ENCODE results near the gene ITPR1.

ITPR1 gene

DNA sequence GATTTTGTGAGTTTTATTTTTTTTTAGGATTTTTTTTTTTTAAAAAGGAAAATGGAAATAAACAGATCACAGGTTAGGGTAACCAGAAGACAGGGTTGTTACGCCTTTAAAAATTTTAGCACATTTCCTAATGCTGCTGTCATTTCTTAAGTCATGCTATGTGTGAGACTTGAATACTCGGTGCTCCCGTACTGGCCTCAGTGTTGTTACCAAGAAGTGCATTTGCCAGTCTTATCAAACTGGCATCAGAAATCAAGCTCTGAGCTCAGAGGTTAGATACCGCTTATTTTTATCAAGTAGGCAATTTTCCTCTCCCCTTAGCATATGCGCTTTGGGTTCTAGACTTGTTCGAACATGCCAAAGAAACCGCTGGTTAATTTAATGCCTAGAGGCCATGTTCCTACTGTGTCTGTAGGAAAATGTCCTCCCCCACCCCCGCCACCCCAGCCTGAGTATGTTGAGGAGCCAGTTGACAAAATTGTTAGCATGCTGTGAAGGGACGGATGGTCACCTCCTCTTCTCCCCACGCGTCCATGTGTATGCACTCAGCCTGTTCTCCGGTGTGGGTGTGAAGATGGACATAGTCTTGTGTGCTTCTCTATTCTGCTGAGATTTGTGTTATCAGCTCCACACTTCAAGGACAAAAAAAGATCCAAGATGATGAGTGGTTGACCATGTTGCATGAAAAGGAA is 88.9 kb downstream of the ITPR1 start:
- H3K4me3 ChIP-seq (ENCODE audit: insufficient read depth in 1 of 2, low read depth in 1 of 2, low read length in 2 of 2) = no peak overlapping the region
- H3K27ac ChIP-seq (ENCODE audit: low read length, poor library complexity, severe bottlenecking) = no peak overlapping the region
- H3K79me1 ChIP-seq (replicated peaks; ENCODE audit: low read length, poor library complexity, severe bottlenecking) = no peaks in the 10 kb centered on the region
- H3K14ac ChIP-seq (ENCODE audit: low read length in 2 of 2) = no peak overlapping the region
- no peak overlapping the region for H3K9ac ChIP-seq (ENCODE audit: low read length)
- H4K91ac ChIP-seq (ENCODE audit: low read length) = no peak overlapping the region
- H4K8ac ChIP-seq (ENCODE audit: low read length) = peak overlapping the region; percentile 33
- H2BK120ac ChIP-seq (ENCODE audit: low read depth, low read length) = no peak overlapping the region
- no peaks in the 10 kb centered on the region for H3K36me3 ChIP-seq (ENCODE audit: control insufficient read depth in 1 of 2, insufficient read depth in 2 of 2, low read depth in 1 of 2, low read length in 2 of 2)
- H3K4me1 ChIP-seq (ENCODE audit: control insufficient read depth, insufficient read depth, low read depth, low read length) = peaks cover 2% of the 10 kb centered on the region
- peak overlapping the region in 1 of 2 experiments; percentile 24 for H3K4ac ChIP-seq (ENCODE audit: low read depth in 1 of 2, low read length in 2 of 2)
- H2BK15ac ChIP-seq (ENCODE audit: low read depth, poor library complexity, severe bottlenecking) = no peak overlapping the region
- no peaks in the 10 kb centered on the region for H3K9me3 ChIP-seq (ENCODE audit: control insufficient read depth, low read length)
- no peak overlapping the region for H2AK5ac ChIP-seq (ENCODE audit: low read length, severe bottlenecking)
- no peak overlapping the region for H2BK5ac ChIP-seq (ENCODE audit: low read depth, low read length, poor library complexity, severe bottlenecking)
- peak overlapping the region; percentile 50 to 63 for H3K18ac ChIP-seq (ENCODE audit: low read depth in 1 of 2, low read length in 2 of 2)
- no peak overlapping the region for H2AFZ ChIP-seq (ENCODE audit: low read depth, low read length)
- no peak overlapping the region for H3K23ac ChIP-seq (ENCODE audit: low read length in 2 of 2)
- H3K4me2 ChIP-seq (ENCODE audit: low read length, poor library complexity, severe bottlenecking) = no peak overlapping the region
- H2BK12ac ChIP-seq (ENCODE audit: low read length in 2 of 2) = peak overlapping the region; percentile 34 to 84
- H3K27me3 ChIP-seq (ENCODE audit: control insufficient read depth in 1 of 2, insufficient read depth in 1 of 2, low read length in 2 of 2) = no peaks in the 10 kb centered on the region
- 93% methylated on average over 9 of the region's 12 CpGs for WGBS
- no peak for DNase-seq

DNA sequence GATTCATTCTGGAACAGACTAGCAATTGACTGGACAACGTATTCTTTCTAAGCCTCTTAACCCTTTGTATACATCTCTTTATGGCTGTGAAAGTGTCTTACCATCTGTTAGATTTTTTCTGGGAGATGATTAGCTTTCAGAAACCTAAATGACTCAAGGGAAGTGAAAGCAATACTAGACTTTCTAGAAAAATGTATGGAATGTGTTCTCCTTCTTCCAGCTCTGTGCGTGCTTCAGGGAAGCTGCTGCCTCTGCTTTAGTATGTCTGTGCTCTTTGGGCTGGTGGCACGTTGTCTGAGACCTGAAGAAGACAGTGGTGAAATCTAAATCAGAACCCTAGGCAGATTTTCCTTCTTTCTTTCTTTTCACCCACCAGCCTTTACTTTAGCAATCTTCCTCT is 89.5 kb downstream of the ITPR1 start:
- 0% methylated on average over 1 of the region's 3 CpGs for WGBS
- no peak overlapping the region for H2BK12ac ChIP-seq (ENCODE audit: low read length in 2 of 2)
- H2BK5ac ChIP-seq (ENCODE audit: low read depth, low read length, poor library complexity, severe bottlenecking) = no peak overlapping the region
- no peak overlapping the region for H2BK15ac ChIP-seq (ENCODE audit: low read depth, poor library complexity, severe bottlenecking)
- no peak overlapping the region for H3K4me2 ChIP-seq (ENCODE audit: low read length, poor library complexity, severe bottlenecking)
- peak; percentile 65 for DNase-seq
- peaks cover 2% of the 10 kb centered on the region for H3K4me1 ChIP-seq (ENCODE audit: control insufficient read depth, insufficient read depth, low read depth, low read length)
- H3K4me3 ChIP-seq (ENCODE audit: insufficient read depth in 1 of 2, low read depth in 1 of 2, low read length in 2 of 2) = no peak overlapping the region
- H3K14ac ChIP-seq (ENCODE audit: low read length in 2 of 2) = no peak overlapping the region
- H2BK120ac ChIP-seq (ENCODE audit: low read depth, low read length) = no peak overlapping the region
- no peaks in the 10 kb centered on the region for H3K27me3 ChIP-seq (ENCODE audit: control insufficient read depth in 1 of 2, insufficient read depth in 1 of 2, low read length in 2 of 2)
- H4K91ac ChIP-seq (ENCODE audit: low read length) = no peak overlapping the region
- H3K18ac ChIP-seq (ENCODE audit: low read depth in 1 of 2, low read length in 2 of 2) = no peak overlapping the region
- peak overlapping the region; percentile 74 for H3K9ac ChIP-seq (ENCODE audit: low read length)
- H3K79me1 ChIP-seq (replicated peaks; ENCODE audit: low read length, poor library complexity, severe bottlenecking) = no peaks in the 10 kb centered on the region
- H3K4ac ChIP-seq (ENCODE audit: low read depth in 1 of 2, low read length in 2 of 2) = no peak overlapping the region
- H3K27ac ChIP-seq (ENCODE audit: low read length, poor library complexity, severe bottlenecking) = no peak overlapping the region
- no peak overlapping the region for H2AK5ac ChIP-seq (ENCODE audit: low read length, severe bottlenecking)
- H3K36me3 ChIP-seq (ENCODE audit: control insufficient read depth in 1 of 2, insufficient read depth in 2 of 2, low read depth in 1 of 2, low read length in 2 of 2) = no peaks in the 10 kb centered on the region
- no peaks in the 10 kb centered on the region for H3K9me3 ChIP-seq (ENCODE audit: control insufficient read depth, low read length)
- no peak overlapping the region for H3K23ac ChIP-seq (ENCODE audit: low read length in 2 of 2)
- H4K8ac ChIP-seq (ENCODE audit: low read length) = no peak overlapping the region
- H2AFZ ChIP-seq (ENCODE audit: low read depth, low read length) = no peak overlapping the region

DNA sequence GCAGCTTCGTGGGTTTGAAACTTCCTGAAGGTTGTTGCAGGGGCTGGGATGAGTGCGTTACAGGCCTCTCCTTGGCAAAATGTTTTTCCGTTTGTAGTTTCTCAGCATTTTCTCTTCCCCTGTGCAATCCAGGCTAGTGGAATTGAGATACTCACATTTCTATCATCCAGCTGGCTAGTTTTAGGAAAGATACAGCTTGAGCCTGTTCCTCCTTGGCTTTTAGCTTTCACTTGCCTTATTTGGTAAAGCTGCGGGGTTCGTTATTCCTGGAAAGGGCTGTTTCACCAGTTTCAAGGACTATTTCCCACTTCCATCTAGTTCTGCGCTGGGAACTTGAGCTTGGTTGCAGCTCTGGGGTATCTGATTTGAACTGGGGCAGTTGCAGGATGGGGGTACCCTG is 90.3 kb downstream of the ITPR1 start:
- Histone ChIP-seq H2BK5ac (ENCODE audit: low read depth, low read length, poor library complexity, severe bottlenecking) (no peak overlapping the region), H3K9ac (ENCODE audit: low read length) (peak overlapping the region; percentile 74), H3K79me1 (replicated peaks; ENCODE audit: low read length, poor library complexity, severe bottlenecking) (no peaks in the 10 kb centered on the region), H4K8ac (ENCODE audit: low read length) (peak overlapping the region; percentile 61), H2BK15ac (ENCODE audit: low read depth, poor library complexity, severe bottlenecking) (no peak overlapping the region), H3K14ac (ENCODE audit: low read length in 2 of 2) (no peak overlapping the region), H2BK120ac (ENCODE audit: low read depth, low read length) (no peak overlapping the region), H3K23ac (ENCODE audit: low read length in 2 of 2) (no peak overlapping the region), H3K4me1 (ENCODE audit: control insufficient read depth, insufficient read depth, low read depth, low read length) (peaks cover 2% of the 10 kb centered on the region), H3K27me3 (ENCODE audit: control insufficient read depth in 1 of 2, insufficient read depth in 1 of 2, low read length in 2 of 2) (no peaks in the 10 kb centered on the region), H3K4me2 (ENCODE audit: low read length, poor library complexity, severe bottlenecking) (no peak overlapping the region), H2BK12ac (ENCODE audit: low read length in 2 of 2) (peak overlapping the region in 1 of 2 experiments; percentile 60), H4K91ac (ENCODE audit: low read length) (no peak overlapping the region), H3K18ac (ENCODE audit: low read depth in 1 of 2, low read length in 2 of 2) (peak overlapping the region; percentile 0 to 19), H2AK5ac (ENCODE audit: low read length, severe bottlenecking) (no peak overlapping the region), H3K4me3 (ENCODE audit: insufficient read depth in 1 of 2, low read depth in 1 of 2, low read length in 2 of 2) (no peak overlapping the region), H3K4ac (ENCODE audit: low read depth in 1 of 2, low read length in 2 of 2) (peak overlapping the region; percentile 5 to 33), H2AFZ (ENCODE audit: low read depth, low read length) (no peak overlapping the region), H3K36me3 (ENCODE audit: control insufficient read depth in 1 of 2, insufficient read depth in 2 of 2, low read depth in 1 of 2, low read length in 2 of 2) (no peaks in the 10 kb centered on the region), H3K27ac (ENCODE audit: low read length, poor library complexity, severe bottlenecking) (no peak overlapping the region), H3K9me3 (ENCODE audit: control insufficient read depth, low read length) (no peaks in the 10 kb centered on the region)
- DNase-seq = peak; percentile 61
- 25% methylated on average over 6 of the region's 6 CpGs for WGBS

DNA sequence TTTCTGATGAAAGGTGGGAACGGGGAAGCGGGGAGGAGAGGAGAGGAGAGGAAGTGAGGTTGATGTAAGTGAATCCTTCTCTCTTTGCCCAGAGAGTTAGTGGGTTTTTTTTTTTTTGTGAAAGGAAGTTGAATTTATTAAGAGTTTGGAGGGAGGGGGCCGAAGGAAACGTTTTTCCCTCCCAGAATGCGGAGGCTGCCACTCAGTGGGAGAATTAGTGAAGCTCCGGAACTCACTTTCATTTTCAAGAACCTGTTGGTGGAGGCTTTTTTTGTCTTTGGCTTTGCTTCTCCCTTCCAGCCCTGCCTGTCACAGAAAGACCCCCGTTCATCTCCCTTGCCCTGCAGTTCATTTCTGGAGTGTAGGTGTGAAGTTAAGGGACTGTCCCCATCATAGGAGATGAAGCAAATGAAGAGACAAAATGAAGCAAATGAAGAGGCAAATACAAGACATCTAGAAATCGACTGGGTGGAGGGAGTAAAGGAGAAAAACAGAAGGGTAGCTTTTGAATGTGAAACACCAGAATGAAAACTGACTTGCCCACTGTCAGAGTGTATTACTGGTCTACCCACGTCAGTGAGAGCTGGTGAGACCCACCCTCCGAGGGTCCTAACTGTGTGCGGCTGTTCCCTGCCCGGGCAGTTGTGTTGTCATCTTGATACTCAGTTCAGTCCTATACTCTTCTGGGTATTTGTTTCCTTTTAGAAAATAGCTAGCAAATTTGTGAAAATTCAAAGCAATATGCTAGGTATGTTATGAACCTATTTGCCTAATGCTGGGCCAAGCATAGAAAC is 91.5 kb downstream of the ITPR1 start:
- Histone ChIP-seq H3K4me3 (ENCODE audit: insufficient read depth in 1 of 2, low read depth in 1 of 2, low read length in 2 of 2) (peak overlapping the region in 1 of 2 experiments; percentile 67), H3K9ac (ENCODE audit: low read length) (peak overlapping the region; percentile 74), H3K27me3 (ENCODE audit: control insufficient read depth in 1 of 2, insufficient read depth in 1 of 2, low read length in 2 of 2) (no peaks in the 10 kb centered on the region), H2AK5ac (ENCODE audit: low read length, severe bottlenecking) (no peak overlapping the region), H2BK120ac (ENCODE audit: low read depth, low read length) (no peak overlapping the region), H3K23ac (ENCODE audit: low read length in 2 of 2) (no peak overlapping the region), H3K4me1 (ENCODE audit: control insufficient read depth, insufficient read depth, low read depth, low read length) (peaks cover 2% of the 10 kb centered on the region), H3K4ac (ENCODE audit: low read depth in 1 of 2, low read length in 2 of 2) (peak overlapping the region in 1 of 2 experiments; percentile 37), H2BK5ac (ENCODE audit: low read depth, low read length, poor library complexity, severe bottlenecking) (no peak overlapping the region), H3K14ac (ENCODE audit: low read length in 2 of 2) (no peak overlapping the region), H2BK15ac (ENCODE audit: low read depth, poor library complexity, severe bottlenecking) (no peak overlapping the region), H3K4me2 (ENCODE audit: low read length, poor library complexity, severe bottlenecking) (peak overlapping the region; percentile 25), H3K18ac (ENCODE audit: low read depth in 1 of 2, low read length in 2 of 2) (peak overlapping the region in 1 of 2 experiments; percentile 83), H3K27ac (ENCODE audit: low read length, poor library complexity, severe bottlenecking) (no peak overlapping the region), H2BK12ac (ENCODE audit: low read length in 2 of 2) (peak overlapping the region; percentile 14 to 29), H3K36me3 (ENCODE audit: control insufficient read depth in 1 of 2, insufficient read depth in 2 of 2, low read depth in 1 of 2, low read length in 2 of 2) (no peaks in the 10 kb centered on the region), H3K9me3 (ENCODE audit: control insufficient read depth, low read length) (no peaks in the 10 kb centered on the region), H4K91ac (ENCODE audit: low read length) (no peak overlapping the region), H2AFZ (ENCODE audit: low read depth, low read length) (no peak overlapping the region), H4K8ac (ENCODE audit: low read length) (no peak overlapping the region), H3K79me1 (replicated peaks; ENCODE audit: low read length, poor library complexity, severe bottlenecking) (no peaks in the 10 kb centered on the region)
- peak; percentile 31 for DNase-seq
- whole genome bisulfite sequencing = 77% methylated on average over 10 of the region's 12 CpGs

Measured in mesenchymal stem cell (in vitro differentiated cells and primary cell).